ENCODE results near the gene MYLIP.

GRCh38 chr6:16179970-16180431 lies 51.1 kb downstream of the MYLIP start:
- TF ChIP-seq CTCF (IDR thresholded peaks at IDR 0.05) (no peak), POLR2A (IDR thresholded peaks at IDR 0.05) (no peak)
